Dendritic cell treated with granulocyte-macrophage colony-stimulating factor and Interleukin-4, amounts not matched to agents 40 ng/mL and 50 ng/mL, for 4 days (primary cell): ENCODE results near the gene ARL15.

Experiments
- H3K27ac Mint-ChIP-seq: one replicate; pipeline ENCODE4 v1.8.0; 2022; ENCODE audit warnings: mild to moderate bottlenecking, mixed read lengths
- H3K27me3 Mint-ChIP-seq: one replicate; pipeline ENCODE4 v1.8.0; 2022; ENCODE audit warnings: mild to moderate bottlenecking, mixed read lengths
- H3K36me3 Mint-ChIP-seq: one replicate; pipeline ENCODE4 v1.8.0; 2022; ENCODE audit warnings: low read depth, mixed read lengths
- H3K4me1 Mint-ChIP-seq: one replicate; pipeline ENCODE4 v1.8.0; 2022; ENCODE audit warnings: low read depth, mixed read lengths
- H3K4me3 Mint-ChIP-seq: one replicate; pipeline ENCODE4 v1.8.0; 2022; ENCODE audit warnings: mild to moderate bottlenecking, moderate library complexity, mixed read lengths
- H3K9me3 Mint-ChIP-seq: one replicate; pipeline ENCODE4 v1.8.0; 2022; ENCODE audit warnings: mixed read lengths
- intact Hi-C: fragments of 100-400 bp; cut with micrococcal nuclease; formaldehyde crosslinking; loops from one replicate; pipeline ENCODE4 v1.15.0; 2022

ARL15 gene

DNA sequence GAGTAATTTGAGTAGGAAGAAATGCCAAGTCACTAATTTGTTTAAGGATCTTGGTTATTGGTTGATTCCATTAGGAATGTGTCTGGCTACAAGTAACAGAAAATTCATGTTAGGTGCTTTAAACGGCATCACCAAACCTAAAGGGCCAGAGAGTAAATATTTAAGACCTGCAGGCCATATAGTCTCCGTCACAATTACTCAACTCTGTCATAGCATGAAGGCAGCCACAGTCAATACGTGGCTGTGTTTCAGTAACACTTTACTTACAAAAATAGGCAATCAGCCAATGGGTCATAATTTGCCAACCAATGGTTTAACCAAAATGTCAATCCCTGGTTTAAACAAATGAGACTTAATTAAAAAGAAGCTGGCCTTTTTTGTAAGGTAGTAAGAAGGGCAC lies 98.5 kb downstream of the ARL15 start:
- H3K4me3 Mint-ChIP-seq: no peak overlapping the region
- H3K36me3 Mint-ChIP-seq: no peaks in the 10 kb centered on the region
- H3K9me3 Mint-ChIP-seq: no peaks in the 10 kb centered on the region
- no peaks in the 10 kb centered on the region for H3K27me3 Mint-ChIP-seq
- H3K27ac Mint-ChIP-seq: no peak overlapping the region
- intact Hi-C loops: no loop called here
- no peaks in the 10 kb centered on the region for H3K4me1 Mint-ChIP-seq

DNA sequence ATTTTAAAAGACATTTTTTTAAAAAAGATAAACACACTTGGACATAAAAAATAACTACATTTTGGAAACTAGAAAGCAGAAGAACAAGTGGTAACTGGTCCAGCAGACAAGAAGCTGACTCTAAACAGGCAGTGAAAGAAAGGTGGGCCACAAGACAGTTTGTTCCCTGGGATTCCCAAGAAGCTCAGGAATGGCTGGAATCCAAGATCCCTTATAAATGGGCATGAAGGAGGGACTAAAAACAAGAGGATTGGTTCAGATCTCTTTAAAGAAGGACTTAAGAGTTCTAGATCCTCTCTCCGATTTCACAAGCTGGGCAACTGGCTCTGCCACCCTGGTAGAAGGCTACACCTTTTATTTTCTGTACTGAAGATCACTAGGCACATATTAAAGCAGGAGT lies 102.8 kb downstream of the ARL15 start:
- Mint-ChIP-seq H3K36me3 (no peaks in the 10 kb centered on the region), H3K27ac (no peak overlapping the region)

DNA sequence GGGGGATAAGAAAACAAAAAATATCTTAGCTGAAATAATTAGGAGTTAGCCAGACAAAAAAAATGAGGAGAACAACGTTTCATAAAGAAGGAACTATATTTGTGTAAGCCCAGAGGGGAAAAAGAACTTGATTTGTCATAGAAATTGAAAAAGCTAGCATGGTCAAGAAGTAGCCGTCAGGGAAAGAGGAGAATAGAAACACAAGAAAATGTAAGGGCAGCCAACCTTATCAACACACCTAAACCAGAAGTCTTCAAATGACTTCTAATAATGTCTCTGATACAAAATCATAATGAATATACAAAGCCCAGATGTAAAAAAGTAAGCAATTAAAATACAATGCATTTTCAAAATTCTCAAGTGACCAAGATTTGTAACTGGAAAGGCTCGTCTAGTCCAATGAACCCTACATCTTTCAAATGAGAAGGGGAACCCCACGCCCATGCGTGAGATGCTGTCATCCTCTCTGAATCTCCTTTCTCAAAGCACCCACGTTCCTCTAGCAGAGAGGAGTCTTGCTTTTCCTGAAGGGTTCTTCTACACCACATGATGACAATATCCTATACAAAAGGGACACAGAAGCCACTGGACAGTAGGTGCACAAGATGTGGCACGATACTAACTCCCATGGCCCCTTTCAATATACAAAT lies 103.7 kb downstream of the ARL15 start:
- no peak overlapping the region for H3K27ac Mint-ChIP-seq
- H3K36me3 Mint-ChIP-seq: no peaks in the 10 kb centered on the region
- no peaks in the 10 kb centered on the region for H3K4me1 Mint-ChIP-seq
- intact Hi-C loops: no loop called here
- H3K4me3 Mint-ChIP-seq: no peak overlapping the region
- H3K9me3 Mint-ChIP-seq: peaks cover 9% of the 10 kb centered on the region
- no peaks in the 10 kb centered on the region for H3K27me3 Mint-ChIP-seq

More for the DNA sequence above, 102.8 kb downstream of the ARL15 start:
- H3K4me3 Mint-ChIP-seq: no peak overlapping the region
- H3K4me1 Mint-ChIP-seq: no peaks in the 10 kb centered on the region
- H3K27me3 Mint-ChIP-seq: no peaks in the 10 kb centered on the region
- peaks cover under 1% of the 10 kb centered on the region for H3K9me3 Mint-ChIP-seq
- intact Hi-C loops: no loop called here

DNA sequence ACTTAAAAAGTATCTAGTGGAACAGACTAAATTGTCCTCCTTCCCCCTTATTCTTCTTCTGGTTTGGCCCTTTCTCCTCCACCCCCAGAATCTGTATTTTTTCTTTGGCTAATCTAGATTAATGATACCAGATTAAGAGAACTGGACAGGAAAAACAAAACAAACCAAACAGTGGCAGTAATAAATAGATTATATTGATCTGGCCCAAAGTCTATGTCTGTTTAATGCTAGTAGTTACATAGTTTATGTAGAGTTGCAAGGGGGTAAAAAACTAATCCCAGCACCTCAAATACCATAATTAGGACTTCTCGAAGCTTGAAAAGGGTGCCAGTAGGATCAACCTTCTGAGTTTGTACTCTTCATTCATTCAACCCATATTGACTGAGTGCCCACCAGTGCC lies 104.5 kb downstream of the ARL15 start:
- no peak overlapping the region for H3K4me3 Mint-ChIP-seq
- H3K36me3 Mint-ChIP-seq: no peaks in the 10 kb centered on the region
- H3K9me3 Mint-ChIP-seq: peaks cover 15% of the 10 kb centered on the region
- intact Hi-C loops: no loop called here
- H3K4me1 Mint-ChIP-seq: no peaks in the 10 kb centered on the region
- H3K27ac Mint-ChIP-seq: no peak overlapping the region
- no peaks in the 10 kb centered on the region for H3K27me3 Mint-ChIP-seq

DNA sequence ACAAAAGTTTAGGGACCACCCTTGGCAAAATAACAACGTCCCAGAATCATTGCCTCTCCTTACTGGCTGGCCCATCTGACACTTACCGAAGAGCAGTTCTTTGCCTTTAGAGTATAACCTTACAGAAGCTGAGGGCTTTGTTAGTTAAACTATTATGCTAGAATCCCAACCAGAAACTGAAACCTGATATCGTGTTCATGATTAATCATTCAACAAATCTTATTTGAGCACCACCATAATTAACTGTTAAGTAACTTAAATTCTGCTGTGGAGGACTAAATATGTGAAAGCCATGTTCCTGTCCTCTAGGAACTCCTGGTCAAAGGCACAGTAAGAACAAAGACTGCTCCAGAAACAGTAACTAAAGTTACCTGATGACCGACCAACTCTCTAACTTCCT lies 104.9 kb downstream of the ARL15 start:
- H3K27ac Mint-ChIP-seq: no peak overlapping the region
- H3K36me3 Mint-ChIP-seq: no peaks in the 10 kb centered on the region

DNA sequence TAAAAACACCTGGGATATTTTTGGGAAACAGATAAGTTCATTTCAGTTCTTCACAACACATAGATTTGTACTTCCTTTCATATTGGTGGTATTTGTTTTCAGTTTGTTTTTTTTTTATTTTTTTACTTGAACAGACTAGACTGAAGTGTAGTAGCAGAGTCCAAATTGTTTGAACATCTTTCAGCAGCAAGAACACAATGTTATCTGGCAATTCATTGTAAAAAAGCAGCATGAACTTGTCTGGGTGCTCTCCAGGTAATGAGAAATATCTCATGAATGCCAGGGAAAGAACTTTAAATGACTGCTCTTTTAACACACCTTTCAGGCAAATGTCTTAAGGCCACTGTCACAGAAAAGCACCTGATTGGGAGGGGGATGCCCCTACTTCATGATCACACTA lies 113.4 kb downstream of the ARL15 start:
- intact Hi-C loops: no loop called here
- no peaks in the 10 kb centered on the region for H3K36me3 Mint-ChIP-seq
- H3K4me3 Mint-ChIP-seq: no peak overlapping the region
- peaks cover 10% of the 10 kb centered on the region for H3K9me3 Mint-ChIP-seq
- peaks cover 15% of the 10 kb centered on the region for H3K4me1 Mint-ChIP-seq
- H3K27me3 Mint-ChIP-seq: no peaks in the 10 kb centered on the region
- no peak overlapping the region for H3K27ac Mint-ChIP-seq

More for the DNA sequence above, 104.9 kb downstream of the ARL15 start:
- Mint-ChIP-seq H3K4me1 (no peaks in the 10 kb centered on the region), H3K9me3 (peaks cover 15% of the 10 kb centered on the region), H3K4me3 (no peak overlapping the region), H3K27me3 (no peaks in the 10 kb centered on the region)
- intact Hi-C loops: no loop called here

DNA sequence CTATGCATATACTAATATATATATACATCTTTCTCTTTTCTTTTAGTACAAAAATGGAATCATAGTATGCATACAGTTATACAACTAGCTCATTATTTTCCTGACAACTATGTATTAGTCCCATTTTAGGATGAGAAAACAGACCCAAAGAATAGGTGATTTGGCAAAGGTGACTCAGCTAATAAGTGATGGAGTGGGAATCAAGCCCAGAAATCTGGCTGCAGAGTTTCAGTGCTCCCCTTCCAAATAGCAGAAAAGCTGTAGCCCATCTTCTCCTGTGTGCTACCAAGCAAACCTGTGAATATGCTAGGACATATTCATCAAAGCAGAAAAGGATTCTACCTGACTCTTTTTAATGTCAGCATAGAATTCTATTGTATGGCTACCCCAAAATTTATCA lies 114.7 kb downstream of the ARL15 start:
- Mint-ChIP-seq H3K27ac (no peak overlapping the region), H3K4me3 (no peak overlapping the region), H3K27me3 (no peaks in the 10 kb centered on the region), H3K4me1 (peaks cover 22% of the 10 kb centered on the region), H3K36me3 (no peaks in the 10 kb centered on the region), H3K9me3 (no peaks in the 10 kb centered on the region)
- intact Hi-C loops: no loop called here

DNA sequence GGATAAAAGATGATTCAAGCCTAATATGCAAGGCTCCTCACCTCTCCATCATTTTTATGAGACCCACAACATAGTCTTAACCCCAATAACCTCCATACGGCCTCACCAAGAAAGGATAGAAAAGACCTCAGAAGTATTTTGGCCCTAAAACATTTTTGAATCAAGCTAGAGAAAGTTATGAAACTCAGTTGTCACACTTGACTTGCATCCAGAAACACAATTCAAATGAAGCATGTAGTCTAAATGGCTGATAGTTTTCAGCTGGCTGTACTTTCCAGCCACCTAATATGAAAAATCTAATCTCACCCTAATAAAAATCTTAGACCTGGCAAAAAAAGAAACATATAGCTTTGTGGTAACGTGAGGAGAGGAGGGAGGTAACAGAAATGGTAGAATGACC lies 116.1 kb downstream of the ARL15 start:
- Mint-ChIP-seq H3K36me3 (no peaks in the 10 kb centered on the region), H3K4me3 (no peak overlapping the region), H3K4me1 (peaks cover 22% of the 10 kb centered on the region), H3K27ac (no peak overlapping the region), H3K27me3 (no peaks in the 10 kb centered on the region), H3K9me3 (no peaks in the 10 kb centered on the region)
- intact Hi-C loops: no loop called here

DNA sequence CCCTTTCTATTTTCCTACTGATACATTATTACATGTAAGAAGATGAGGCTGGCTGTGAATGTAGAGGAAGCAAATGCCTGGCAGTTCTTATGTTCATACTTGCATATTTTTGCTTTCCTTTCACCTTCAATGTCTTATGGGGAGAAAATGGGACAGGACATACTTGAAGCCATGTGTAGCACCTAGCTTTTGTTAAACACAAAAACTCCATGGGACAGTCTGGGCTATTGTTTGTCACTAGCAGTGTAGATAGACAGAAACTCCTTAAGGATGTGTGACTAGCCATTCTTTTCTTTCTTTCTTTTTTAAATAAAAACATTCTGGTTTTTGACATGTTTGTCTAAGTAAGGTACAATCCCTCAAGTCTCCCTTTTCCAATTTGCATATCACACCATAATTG lies 122.7 kb downstream of the ARL15 start:
- Mint-ChIP-seq H3K36me3 (no peaks in the 10 kb centered on the region), H3K27me3 (no peaks in the 10 kb centered on the region), H3K9me3 (no peaks in the 10 kb centered on the region), H3K4me3 (no peak overlapping the region), H3K27ac (no peak overlapping the region), H3K4me1 (peaks cover 10% of the 10 kb centered on the region)
- intact Hi-C loops: no loop called here

DNA sequence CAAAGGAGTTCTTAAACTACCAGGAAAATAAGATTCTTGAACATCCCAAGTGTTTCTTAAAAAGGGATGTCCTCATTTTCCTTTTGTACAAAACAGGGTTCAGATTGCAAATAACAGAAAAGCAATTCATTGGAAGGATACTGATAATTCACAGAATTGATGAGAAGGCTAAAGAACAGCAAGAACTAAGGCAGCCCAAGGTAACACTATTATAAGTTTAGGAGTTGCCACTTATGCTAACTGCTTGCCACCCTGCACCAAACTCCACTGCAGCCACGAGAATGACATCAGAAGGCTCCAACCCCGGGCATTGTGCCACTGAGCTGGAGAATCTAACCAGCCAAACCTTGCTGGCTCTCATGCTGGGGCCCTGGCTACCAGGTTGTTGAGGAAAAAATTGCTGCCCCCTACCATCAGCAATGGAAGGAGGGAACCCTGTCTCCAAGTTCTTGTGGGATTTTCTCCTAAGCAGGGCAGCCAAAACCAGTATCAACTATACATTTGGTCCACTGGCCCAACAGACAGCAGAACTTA lies 123.4 kb downstream of the ARL15 start:
- Mint-ChIP-seq H3K36me3 (no peaks in the 10 kb centered on the region), H3K4me1 (peaks cover 7% of the 10 kb centered on the region), H3K4me3 (no peak overlapping the region), H3K27ac (no peak overlapping the region), H3K9me3 (no peaks in the 10 kb centered on the region), H3K27me3 (no peaks in the 10 kb centered on the region)
- intact Hi-C loops: no loop called here

DNA sequence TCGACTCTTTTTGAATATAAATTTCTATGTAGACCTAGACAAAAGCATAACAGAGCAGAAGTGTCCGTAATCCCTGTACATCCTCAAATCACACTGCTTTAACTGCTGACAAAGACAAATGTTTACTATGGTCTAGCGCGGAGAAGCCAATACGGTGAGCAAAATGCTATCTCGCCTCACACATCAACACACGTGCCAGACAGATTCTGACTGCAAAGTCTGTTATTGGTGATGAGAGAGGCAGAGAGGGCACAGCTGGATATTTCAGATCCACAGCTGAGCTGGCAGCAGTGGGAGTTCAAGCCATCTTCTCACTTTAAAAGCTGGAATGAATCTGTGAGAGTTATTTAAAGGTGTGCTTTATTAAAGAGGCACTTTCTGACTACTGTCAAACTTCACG lies 124.3 kb downstream of the ARL15 start:
- H3K27ac Mint-ChIP-seq: no peak overlapping the region
- no peak overlapping the region for H3K4me3 Mint-ChIP-seq
- no peaks in the 10 kb centered on the region for H3K27me3 Mint-ChIP-seq
- H3K36me3 Mint-ChIP-seq: no peaks in the 10 kb centered on the region
- intact Hi-C loops: no loop called here
- no peaks in the 10 kb centered on the region for H3K4me1 Mint-ChIP-seq
- no peaks in the 10 kb centered on the region for H3K9me3 Mint-ChIP-seq

DNA sequence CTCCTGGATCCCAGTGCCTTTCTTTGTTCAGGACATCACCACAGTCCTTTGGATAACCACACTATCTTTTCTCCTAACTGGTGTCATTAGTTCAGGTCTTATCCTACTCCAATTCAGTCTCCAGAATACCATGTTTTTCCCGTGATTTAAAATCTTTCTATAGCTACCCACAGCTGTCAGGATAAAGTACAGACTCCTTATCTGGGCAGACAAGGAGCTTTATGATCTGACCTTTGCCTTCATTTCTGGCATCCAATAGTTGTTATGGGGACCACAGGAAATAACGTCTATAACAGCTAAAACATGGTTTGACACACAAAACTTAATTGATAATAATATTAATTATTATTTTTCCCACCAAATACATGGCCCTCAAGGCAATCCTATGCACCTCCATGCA lies 125.6 kb downstream of the ARL15 start:
- Mint-ChIP-seq H3K36me3 (no peaks in the 10 kb centered on the region), H3K27ac (no peak overlapping the region), H3K4me3 (no peak overlapping the region), H3K9me3 (no peaks in the 10 kb centered on the region), H3K27me3 (no peaks in the 10 kb centered on the region), H3K4me1 (no peaks in the 10 kb centered on the region)
- intact Hi-C loops: no loop called here

DNA sequence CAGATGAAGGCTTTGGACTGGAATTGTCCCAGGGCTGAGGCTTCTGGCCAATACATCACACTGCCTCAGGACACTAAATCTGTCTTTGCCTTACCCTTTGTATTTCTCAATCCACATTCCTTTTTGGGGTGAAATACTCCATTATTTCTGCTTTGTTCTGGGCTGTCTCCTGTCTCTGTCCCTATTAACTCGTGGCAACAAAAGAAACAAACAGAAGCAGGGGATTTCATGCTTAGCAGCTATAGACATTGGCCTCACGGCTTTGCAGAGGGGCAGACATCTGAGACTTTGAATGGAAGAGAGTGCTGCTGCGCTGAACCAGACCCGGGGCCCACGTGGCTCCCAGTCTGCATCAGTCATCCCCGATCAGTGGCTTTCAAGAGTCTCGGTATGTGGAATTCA lies 129.7 kb downstream of the ARL15 start:
- no peaks in the 10 kb centered on the region for H3K9me3 Mint-ChIP-seq
- H3K4me3 Mint-ChIP-seq: no peak overlapping the region
- no peaks in the 10 kb centered on the region for H3K36me3 Mint-ChIP-seq
- H3K27ac Mint-ChIP-seq: no peak overlapping the region
- H3K4me1 Mint-ChIP-seq: peaks cover 19% of the 10 kb centered on the region
- intact Hi-C loops: no loop called here
- no peaks in the 10 kb centered on the region for H3K27me3 Mint-ChIP-seq

DNA sequence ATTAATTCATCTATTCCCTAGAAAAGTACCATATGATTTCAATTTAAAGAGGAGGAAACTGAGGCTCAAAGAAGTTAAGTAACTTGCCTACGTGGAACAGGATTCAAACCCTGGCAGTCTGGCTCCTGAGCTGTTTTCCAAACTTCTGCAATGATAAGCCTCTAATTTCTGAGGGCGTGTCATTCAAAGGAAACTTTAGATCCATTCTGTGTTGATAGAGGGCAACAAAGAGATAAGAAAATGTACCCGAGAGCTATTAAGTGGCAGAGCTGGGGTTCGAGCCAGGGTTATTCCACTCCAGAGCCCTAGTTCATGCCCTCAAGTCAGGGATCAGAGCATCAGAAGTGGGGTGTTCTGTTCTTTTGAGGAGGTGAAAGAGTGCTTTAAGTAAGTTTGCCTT lies 131.4 kb downstream of the ARL15 start:
- intact Hi-C loops: no loop called here
- Mint-ChIP-seq H3K27me3 (no peaks in the 10 kb centered on the region), H3K27ac (no peak overlapping the region), H3K36me3 (no peaks in the 10 kb centered on the region), H3K4me1 (peaks cover 19% of the 10 kb centered on the region), H3K9me3 (no peaks in the 10 kb centered on the region), H3K4me3 (no peak overlapping the region)

DNA sequence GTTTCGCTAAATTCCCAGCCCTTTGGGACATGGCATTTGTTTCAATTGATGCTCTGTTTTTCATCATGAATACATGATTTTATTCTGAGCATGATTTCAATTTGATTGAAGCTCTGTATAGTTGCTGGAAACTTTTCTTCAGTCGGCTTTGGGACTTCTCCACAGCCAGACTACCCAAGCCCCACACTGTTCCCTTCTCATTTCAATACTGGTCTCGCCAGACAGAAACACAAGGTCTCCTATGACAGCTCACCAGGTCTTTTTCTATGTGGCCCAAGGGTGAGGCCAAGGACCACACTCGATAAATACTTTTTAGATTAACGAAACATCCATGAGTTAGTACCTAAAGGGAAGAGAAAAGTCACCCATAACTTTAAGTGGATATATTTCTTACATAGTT lies 132.2 kb downstream of the ARL15 start:
- H3K36me3 Mint-ChIP-seq: no peaks in the 10 kb centered on the region
- peaks cover 19% of the 10 kb centered on the region for H3K4me1 Mint-ChIP-seq
- H3K27ac Mint-ChIP-seq: no peak overlapping the region
- intact Hi-C loops: no loop called here
- no peaks in the 10 kb centered on the region for H3K27me3 Mint-ChIP-seq
- no peaks in the 10 kb centered on the region for H3K9me3 Mint-ChIP-seq
- no peak overlapping the region for H3K4me3 Mint-ChIP-seq
